PFSK-1 (cell line): ENCODE data around the gene MBD5.

Experiments
- POLR2AphosphoS5 ChIP-seq: IDR thresholded peaks from 2 replicates; pipeline ENCODE4 v1.6.1; 2012; ENCODE audit warnings: low read depth, mild to moderate bottlenecking, control low read depth, low read length, moderate library complexity
- SIN3A ChIP-seq: IDR thresholded peaks from 2 replicates; pipeline ENCODE4 v1.6.1; 2012; ENCODE audit warnings: mild to moderate bottlenecking, low read length, moderate library complexity, borderline replicate concordance; ENCODE audit not compliant: insufficient read depth
- TF ChIP-seq, protein P1 (sequence below), 2 experiments: IDR thresholded peaks; 2 replicates each; pipeline versions ENCODE4 v1.6.1 to v1.8.0; 2011 to 2012; ENCODE audit warnings: low read depth in 2 of 2, low read length in 2 of 2, control low read depth in 1 of 2, inconsistent platforms in 1 of 2, mild to moderate bottlenecking in 1 of 2, moderate library complexity in 1 of 2; ENCODE audit not compliant: insufficient read depth in 1 of 2

DNA sequence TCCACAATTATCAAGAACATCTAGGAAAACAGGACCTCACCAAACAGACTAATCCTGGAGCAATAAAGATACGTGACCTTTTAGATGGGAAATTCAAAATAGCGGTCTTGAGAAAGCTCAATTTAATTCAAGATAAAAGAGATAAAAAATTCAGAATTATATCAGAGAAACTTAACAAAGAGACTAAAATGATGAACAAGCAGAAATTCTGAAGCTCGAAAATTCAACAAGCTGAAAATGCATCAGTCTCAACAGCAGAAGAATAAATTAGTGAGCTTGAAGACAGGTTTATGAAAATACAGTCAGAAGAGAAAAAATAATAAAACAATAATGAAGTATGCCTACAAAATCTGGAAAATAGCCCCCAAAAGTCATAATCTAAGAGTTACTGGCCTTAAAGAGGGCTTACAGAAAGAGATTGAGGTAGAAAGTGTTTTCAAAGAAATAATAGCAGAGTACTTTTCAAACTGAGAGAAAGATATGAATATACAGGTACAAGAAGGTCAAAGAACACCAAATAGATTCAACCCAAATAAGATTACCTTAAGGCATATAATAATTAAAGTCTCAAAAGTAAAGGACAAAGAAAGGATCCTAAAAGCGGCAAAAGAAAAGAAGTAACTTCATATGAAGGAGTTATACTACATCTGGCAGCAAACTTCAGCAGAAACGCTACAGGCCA lies 13.5 kb upstream of the MBD5 start:
- TF ChIP-seq POLR2AphosphoS5 (no peak), SIN3A (no peak)
- TF ChIP-seq, protein P1, sequence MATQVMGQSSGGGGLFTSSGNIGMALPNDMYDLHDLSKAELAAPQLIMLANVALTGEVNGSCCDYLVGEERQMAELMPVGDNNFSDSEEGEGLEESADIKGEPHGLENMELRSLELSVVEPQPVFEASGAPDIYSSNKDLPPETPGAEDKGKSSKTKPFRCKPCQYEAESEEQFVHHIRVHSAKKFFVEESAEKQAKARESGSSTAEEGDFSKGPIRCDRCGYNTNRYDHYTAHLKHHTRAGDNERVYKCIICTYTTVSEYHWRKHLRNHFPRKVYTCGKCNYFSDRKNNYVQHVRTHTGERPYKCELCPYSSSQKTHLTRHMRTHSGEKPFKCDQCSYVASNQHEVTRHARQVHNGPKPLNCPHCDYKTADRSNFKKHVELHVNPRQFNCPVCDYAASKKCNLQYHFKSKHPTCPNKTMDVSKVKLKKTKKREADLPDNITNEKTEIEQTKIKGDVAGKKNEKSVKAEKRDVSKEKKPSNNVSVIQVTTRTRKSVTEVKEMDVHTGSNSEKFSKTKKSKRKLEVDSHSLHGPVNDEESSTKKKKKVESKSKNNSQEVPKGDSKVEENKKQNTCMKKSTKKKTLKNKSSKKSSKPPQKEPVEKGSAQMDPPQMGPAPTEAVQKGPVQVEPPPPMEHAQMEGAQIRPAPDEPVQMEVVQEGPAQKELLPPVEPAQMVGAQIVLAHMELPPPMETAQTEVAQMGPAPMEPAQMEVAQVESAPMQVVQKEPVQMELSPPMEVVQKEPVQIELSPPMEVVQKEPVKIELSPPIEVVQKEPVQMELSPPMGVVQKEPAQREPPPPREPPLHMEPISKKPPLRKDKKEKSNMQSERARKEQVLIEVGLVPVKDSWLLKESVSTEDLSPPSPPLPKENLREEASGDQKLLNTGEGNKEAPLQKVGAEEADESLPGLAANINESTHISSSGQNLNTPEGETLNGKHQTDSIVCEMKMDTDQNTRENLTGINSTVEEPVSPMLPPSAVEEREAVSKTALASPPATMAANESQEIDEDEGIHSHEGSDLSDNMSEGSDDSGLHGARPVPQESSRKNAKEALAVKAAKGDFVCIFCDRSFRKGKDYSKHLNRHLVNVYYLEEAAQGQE (IDR thresholded peaks at IDR 0.05; ENCODE audit: insufficient read depth in 1 of 2, low read depth in 2 of 2, low read length in 2 of 2), result no peak
